Right cardiac atrium (tissue), 5 donors: Measurements from ENCODE around the gene MDGA2. TPM values are rescaled to one million over a fixed set of nuclear protein-coding genes. Genes with fewer than 3 reads are reported as not detected.

Experiments used
- ATAC-seq, 2 donors: fragments of 200-7000 bp; cut with Tn5 transposase; one replicate each; pipeline versions ENCODE4 v1.8.0 to v1.9.1; 2020; ENCODE audit warnings: moderate library complexity in 2 of 2, mild to moderate bottlenecking in 1 of 2
- DNase-seq, 3 donors: peaks; one replicate each; pipeline ENCODE4 v3.0.0-alpha.2; 2020
- H3K27ac ChIP-seq: one replicate; pipeline ENCODE4 v1.5.1; 2013; ENCODE audit warnings: mild to moderate bottlenecking, low read length, control low read depth, moderate library complexity
- H3K27me3 ChIP-seq: one replicate; pipeline ENCODE4 v1.6.1; 2013; ENCODE audit not compliant: control insufficient read depth, insufficient read depth
- H3K4me1 ChIP-seq: one replicate; pipeline ENCODE4 v1.6.1; 2013; ENCODE audit warnings: low read length; ENCODE audit not compliant: control insufficient read depth, insufficient read depth
- H3K4me3 ChIP-seq: one replicate; pipeline ENCODE4 v1.5.1; 2013; ENCODE audit warnings: low read length, control low read depth
- H3K9me3 ChIP-seq: one replicate; pipeline ENCODE4 v1.6.1; 2013; ENCODE audit warnings: low read length; ENCODE audit not compliant: control insufficient read depth
- WGBS: extraction: QIAGEN DNeasy Blood & Tissue Kit; methylation state at CpG from one replicate; pipeline ENCODE4 v1.1.7; 2013; 5-methylcytosine and 5-hydroxymethylcytosine counted together
- intact Hi-C, 4 donors: fragments of 100-400 bp; cut with DNase I; formaldehyde crosslinking; loops; one replicate each; pipeline versions ENCODE4 v1.11.0 to v1.14.0; 2022 to 2023
- polyA plus RNA-seq: library from polyadenylated mRNA; stranded (reverse); fragments of 200-250 nt; gene quantifications from one replicate; pipeline ENCODE4 v1.2.3, GENCODE V29; 2013
- total RNA-seq, 4 donors: library from RNA; stranded (reverse); fragmentation: NEBNext Ultra II Directional; extraction: Animal tissue kit (Norgen Biotek cat#: 25700); gene quantifications; one replicate each; pipeline ENCODE4 v1.2.1, GENCODE V29; 2021
- donor health status: healthy with polysubstance abuse.
- donor health status: DM: no; HTN: yes; CAD: no.
- donor health status: DM: no; HTN: no; CAD: no.
- donor health status: DM: no; HTN: yes; CAD: no; lungs with severe emphysema.
- donor health status: DM: yes; HTN: yes; CAD: no.

MDGA2 gene
- total and polyA plus RNA-seq, 5 donors: 0.14 TPM; not detected in 4

DNA sequence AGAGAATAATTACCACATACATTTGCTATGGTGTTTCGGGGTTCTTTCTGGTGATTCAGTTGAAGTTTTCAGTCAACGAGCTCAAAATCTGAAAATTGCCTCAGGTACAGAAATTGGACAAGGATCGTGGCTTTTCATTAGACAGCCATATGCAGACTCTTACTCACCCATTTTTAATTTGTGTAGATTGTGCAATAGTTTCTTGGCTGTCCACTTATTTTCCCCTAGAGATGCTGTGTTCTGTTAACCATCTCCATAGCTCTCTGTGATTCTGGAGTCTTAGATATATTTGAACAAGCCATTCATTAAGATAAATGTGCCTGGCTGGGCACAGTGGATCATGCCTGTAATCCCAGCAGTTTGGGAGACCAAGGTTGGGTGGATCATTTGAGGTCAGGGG is 526.7 kb downstream of the MDGA2 start:
- no peak overlapping the region for H3K4me3 ChIP-seq
- no peak overlapping the region for H3K27ac ChIP-seq
- no peak for DNase-seq
- H3K27me3 ChIP-seq: no peaks in the 10 kb centered on the region
- no peaks in the 10 kb centered on the region for H3K9me3 ChIP-seq
- intact Hi-C loops: no loop called here
- 91% methylated on average over 3 of the region's 3 CpGs for WGBS
- no peaks in the 10 kb centered on the region for H3K4me1 ChIP-seq
- no peak for ATAC-seq

DNA sequence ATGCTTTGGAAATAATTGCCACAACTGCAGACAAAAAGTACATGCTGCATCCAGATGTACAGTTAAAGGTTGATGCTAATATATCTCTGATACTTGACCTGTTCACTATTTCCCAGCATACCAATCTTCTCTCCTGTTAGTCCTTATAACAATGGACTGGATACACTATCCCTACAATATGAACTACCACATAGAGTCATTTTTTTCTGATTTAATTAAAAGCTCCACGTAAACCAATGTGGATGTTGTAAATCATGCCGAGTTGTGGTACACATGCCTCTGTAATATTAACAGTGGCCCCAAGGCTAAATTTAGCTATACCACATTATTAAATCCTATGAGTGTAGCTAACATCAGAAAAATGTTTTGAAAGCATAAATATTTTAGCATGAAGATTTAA is 554.8 kb downstream of the MDGA2 start:
- H3K4me3 ChIP-seq: no peak overlapping the region
- intact Hi-C loops: no loop called here
- H3K9me3 ChIP-seq: no peaks in the 10 kb centered on the region
- no peak overlapping the region for H3K27ac ChIP-seq
- 69% methylated on average over 2 of the region's 2 CpGs for WGBS
- DNase-seq (no peak), ATAC-seq (no peak)
- H3K27me3 ChIP-seq: no peaks in the 10 kb centered on the region
- H3K4me1 ChIP-seq: no peaks in the 10 kb centered on the region

DNA sequence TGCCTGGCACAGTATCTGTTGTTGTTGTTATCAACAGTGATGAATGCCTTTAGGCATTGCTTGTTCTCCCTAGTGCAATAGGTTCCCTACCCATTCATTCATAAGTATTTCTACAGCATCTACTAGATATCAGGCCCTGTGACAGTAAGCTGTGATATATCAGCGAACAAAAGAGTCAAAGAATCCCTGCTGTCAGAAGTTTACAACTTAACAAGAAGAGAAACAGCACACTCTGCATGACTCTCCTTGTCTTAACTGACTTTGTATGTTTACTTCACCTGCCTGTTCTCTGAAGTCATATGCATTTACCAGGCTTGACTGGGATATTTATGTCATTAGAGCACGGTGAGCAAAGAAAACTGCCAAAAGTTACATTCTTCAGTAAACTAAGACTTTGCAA is 571.6 kb downstream of the MDGA2 start:
- intact Hi-C loops: no loop called here
- 29% methylated on average over 2 of the region's 2 CpGs for WGBS
- no peak for ATAC-seq

DNA sequence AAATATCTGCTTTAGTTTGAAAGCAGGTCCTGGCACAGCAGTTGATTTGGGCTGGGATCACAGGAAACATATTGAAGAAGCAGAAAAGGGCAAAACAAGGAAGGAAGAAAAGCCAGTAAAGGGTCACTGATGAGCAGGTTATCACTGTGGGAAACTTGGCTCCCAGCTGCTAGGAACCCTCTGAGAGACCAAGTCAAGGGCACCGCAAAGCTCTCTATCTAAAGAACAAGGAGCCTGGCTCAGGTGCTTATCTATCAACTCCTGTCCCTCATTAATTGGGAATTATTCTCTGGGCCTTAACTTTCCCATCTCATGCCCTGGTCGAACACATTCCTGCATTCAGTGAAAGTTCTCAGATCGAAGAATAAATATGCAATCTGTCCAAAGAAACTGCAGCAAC is 572.9 kb downstream of the MDGA2 start:
- no peaks in the 10 kb centered on the region for H3K27me3 ChIP-seq
- 48% methylated on average over 3 of the region's 3 CpGs for WGBS
- ATAC-seq (no peak), DNase-seq (no peak)
- no peak overlapping the region for H3K27ac ChIP-seq
- no peaks in the 10 kb centered on the region for H3K9me3 ChIP-seq
- H3K4me1 ChIP-seq: no peaks in the 10 kb centered on the region
- no peak overlapping the region for H3K4me3 ChIP-seq
- intact Hi-C loops: no loop called here

More for the DNA sequence above, 571.6 kb downstream of the MDGA2 start:
- Histone ChIP-seq H3K9me3 (no peaks in the 10 kb centered on the region), H3K27ac (no peak overlapping the region), H3K4me3 (no peak overlapping the region), H3K27me3 (no peaks in the 10 kb centered on the region), H3K4me1 (no peaks in the 10 kb centered on the region)
- DNase-seq: no peak

DNA sequence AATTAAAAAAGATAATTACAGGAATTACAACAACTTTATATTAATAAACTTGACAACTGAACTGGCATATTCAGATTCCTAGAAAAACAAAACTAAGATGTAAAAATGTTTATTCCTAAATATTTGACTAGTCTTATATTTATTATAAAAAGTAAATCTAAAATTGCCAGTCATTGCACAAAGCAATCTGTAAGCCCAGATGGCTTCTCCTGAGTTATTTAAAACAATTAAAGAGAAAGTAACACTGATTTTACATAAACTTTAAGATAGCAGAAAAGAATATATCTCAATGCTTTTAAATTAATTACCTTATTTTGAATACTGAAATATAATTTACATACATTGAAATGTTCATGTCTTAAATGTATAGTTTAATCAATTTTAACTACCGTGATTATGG is 589.7 kb downstream of the MDGA2 start:
- Histone ChIP-seq H3K27me3 (no peaks in the 10 kb centered on the region), H3K4me3 (no peak overlapping the region), H3K4me1 (no peaks in the 10 kb centered on the region), H3K27ac (no peak overlapping the region), H3K9me3 (no peaks in the 10 kb centered on the region)
- WGBS: 96% methylated on average over 1 of the region's 1 CpG
- DNase-seq (no peak), ATAC-seq (no peak)
- intact Hi-C loops: no loop called here

DNA sequence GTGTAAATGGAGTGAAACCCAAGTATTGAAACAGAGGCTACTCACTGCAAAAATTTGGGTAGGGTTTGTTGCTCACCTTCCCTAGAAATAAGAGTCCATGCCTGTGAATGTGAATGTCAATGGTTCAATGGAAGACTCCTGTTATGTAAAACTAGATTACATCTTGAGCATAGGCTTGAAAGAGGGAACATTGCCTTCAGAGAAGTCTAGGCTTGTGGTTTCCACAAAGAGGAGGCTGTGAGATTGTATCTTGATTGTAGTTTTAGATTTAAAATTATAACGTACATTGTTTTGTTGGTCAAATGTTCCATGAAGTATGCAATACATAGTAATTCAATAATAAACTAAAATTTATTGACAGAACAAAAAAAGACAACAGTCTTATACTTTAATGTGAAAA is 610.1 kb downstream of the MDGA2 start:
- H3K4me3 ChIP-seq: no peak overlapping the region
- DNase-seq: no peak
- intact Hi-C loops: no loop called here
- ATAC-seq: no peak
- H3K9me3 ChIP-seq: no peaks in the 10 kb centered on the region
- no peaks in the 10 kb centered on the region for H3K4me1 ChIP-seq
- no peak overlapping the region for H3K27ac ChIP-seq
- WGBS: 76% methylated on average over 1 of the region's 1 CpG
- H3K27me3 ChIP-seq: no peaks in the 10 kb centered on the region

DNA sequence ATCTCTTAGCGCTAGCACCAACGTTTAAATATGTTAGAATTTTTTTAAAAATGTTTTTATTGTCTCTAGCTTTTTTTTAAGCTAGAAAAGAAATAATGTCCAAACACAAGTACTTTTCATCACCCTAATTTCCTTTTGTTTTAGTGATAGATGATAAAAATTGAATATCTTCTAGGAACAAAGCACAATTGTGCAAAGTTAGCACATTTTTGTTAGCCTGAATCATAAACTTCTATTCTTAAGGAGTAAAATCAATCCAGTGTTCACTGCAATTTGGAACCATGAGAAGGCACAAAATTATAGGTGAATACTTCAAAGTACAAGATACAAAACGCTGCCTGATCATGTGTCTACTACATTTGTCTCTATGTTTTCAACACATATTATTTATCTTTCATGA is 615.4 kb downstream of the MDGA2 start:
- no peak overlapping the region for H3K27ac ChIP-seq
- ATAC-seq: no peak
- H3K4me1 ChIP-seq: no peaks in the 10 kb centered on the region
- DNase-seq: no peak
- H3K27me3 ChIP-seq: no peaks in the 10 kb centered on the region
- no peaks in the 10 kb centered on the region for H3K9me3 ChIP-seq
- WGBS: 59% methylated on average over 3 of the region's 3 CpGs
- no peak overlapping the region for H3K4me3 ChIP-seq
- intact Hi-C loops: no loop called here

DNA sequence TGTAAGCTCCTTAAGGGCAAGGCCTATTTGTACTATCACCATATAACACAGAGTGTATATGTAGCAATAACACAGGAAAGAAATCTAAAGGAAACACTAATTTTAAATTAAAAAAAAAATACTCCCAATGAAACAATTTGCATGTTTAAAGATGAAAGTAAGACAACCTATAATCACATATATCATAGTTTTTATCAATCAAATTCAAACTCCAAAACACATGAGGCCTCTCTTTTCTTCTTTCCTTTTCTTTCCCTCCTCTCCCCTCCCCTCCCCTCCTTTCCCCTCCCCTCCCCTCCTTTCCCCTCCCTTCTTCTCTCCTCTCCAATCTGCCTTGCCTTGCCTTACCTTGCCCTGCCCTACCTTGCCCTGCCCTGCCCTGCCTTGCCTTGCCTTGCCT is 618.0 kb downstream of the MDGA2 start:
- no peaks in the 10 kb centered on the region for H3K4me1 ChIP-seq
- intact Hi-C loops: no loop called here

DNA sequence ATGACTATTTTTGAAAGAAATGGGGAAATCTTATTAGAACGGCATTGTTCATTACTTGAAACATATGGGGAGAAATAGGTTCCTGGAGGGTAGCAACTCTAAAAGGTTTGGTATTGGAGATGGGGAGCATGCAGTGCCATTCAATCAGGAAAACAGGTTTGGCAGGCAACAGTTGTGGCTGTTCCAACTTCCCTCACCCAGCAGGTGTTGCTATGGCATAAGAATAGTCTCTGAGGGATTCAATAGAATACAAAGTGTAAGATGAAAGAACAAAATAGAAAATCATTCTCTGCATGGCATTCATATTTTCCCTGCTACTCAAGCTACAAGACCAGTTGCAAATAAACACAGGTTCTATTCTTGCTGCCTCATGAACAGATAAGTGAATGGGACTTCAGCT is 630.6 kb downstream of the MDGA2 start:
- H3K27ac ChIP-seq: no peak overlapping the region
- 59% methylated on average over 1 of the region's 1 CpG for WGBS
- H3K4me3 ChIP-seq: no peak overlapping the region
- DNase-seq: no peak
- H3K9me3 ChIP-seq: no peaks in the 10 kb centered on the region
- no peaks in the 10 kb centered on the region for H3K27me3 ChIP-seq
- intact Hi-C loops: no loop called here
- no peak for ATAC-seq
- no peaks in the 10 kb centered on the region for H3K4me1 ChIP-seq

More for the DNA sequence above, 618.0 kb downstream of the MDGA2 start:
- Histone ChIP-seq H3K27ac (no peak overlapping the region), H3K4me3 (no peak overlapping the region), H3K27me3 (no peaks in the 10 kb centered on the region), H3K9me3 (no peaks in the 10 kb centered on the region)
- DNase-seq: no peak
- ATAC-seq: no peak

DNA sequence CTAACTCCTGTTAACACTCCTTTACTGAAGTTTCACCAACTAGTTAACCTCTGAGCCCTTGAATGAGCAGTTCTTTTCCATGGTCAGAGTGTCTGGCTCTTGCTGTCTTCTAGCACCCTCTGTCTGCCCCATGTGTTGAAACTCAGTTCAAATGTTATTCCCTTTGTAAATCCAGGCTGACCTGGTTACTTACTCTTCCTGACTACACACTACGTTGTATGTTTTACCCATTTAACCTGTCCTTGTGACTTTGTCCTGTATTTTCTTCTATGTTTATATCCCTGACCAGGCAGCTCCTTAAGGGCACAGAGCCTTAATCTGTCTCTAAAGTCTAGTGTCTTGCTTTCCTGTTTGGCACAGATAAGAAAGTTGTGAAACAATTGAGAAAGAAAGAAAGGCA is 634.9 kb downstream of the MDGA2 start:
- WGBS: 12% methylated on average over 1 of the region's 1 CpG
- no peak overlapping the region for H3K27ac ChIP-seq
- no peaks in the 10 kb centered on the region for H3K27me3 ChIP-seq
- ATAC-seq (no peak), DNase-seq (no peak)
- H3K9me3 ChIP-seq: no peaks in the 10 kb centered on the region
- H3K4me3 ChIP-seq: no peak overlapping the region
- no peaks in the 10 kb centered on the region for H3K4me1 ChIP-seq
- intact Hi-C loops: no loop called here

DNA sequence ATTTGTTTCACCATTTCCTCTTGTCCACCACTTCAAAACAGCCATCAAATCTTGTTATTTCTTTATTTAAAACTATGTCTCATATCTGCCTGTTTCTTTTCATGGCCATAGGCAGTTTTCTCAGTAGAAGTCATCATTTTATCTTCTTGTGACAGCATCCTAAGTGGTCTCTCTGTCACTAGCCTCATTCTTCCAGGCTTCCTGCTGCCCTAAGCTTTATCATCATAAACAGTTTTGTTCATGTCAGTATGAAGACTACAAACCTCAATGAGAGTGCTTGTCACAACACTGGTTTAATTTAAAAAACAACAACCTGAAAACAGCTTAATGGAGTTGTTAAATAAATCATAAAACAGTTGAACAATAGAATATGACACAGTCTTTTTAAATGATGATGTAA is 636.1 kb downstream of the MDGA2 start:
- Histone ChIP-seq H3K27ac (no peak overlapping the region), H3K9me3 (no peaks in the 10 kb centered on the region), H3K27me3 (no peaks in the 10 kb centered on the region), H3K4me3 (no peak overlapping the region), H3K4me1 (no peaks in the 10 kb centered on the region)
- intact Hi-C loops: no loop called here
- ATAC-seq (no peak), DNase-seq (no peak)

DNA sequence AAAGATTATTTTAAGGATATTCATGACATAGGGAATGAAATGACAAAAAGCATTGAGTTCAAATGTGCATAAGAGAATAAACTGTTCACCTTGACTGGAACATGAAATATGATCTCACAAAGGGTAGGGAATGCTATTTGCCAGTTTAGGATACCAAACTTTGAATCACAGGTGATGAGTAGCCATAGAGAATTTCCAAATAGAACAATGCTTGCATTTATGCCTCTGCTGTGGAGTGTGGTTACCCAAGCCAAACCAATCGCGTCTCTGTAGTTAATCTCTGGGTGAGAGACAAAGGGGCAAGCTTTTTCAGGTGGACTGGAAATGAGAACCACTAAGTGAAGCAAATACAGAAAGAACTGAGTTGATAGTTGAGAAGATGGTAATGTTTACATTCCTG is 652.7 kb downstream of the MDGA2 start:
- no peak overlapping the region for H3K27ac ChIP-seq
- WGBS: 89% methylated on average over 2 of the region's 2 CpGs
- H3K9me3 ChIP-seq: no peaks in the 10 kb centered on the region
- intact Hi-C loops: no loop called here
- DNase-seq (no peak), ATAC-seq (no peak)
- no peaks in the 10 kb centered on the region for H3K4me1 ChIP-seq
- H3K4me3 ChIP-seq: no peak overlapping the region
- no peaks in the 10 kb centered on the region for H3K27me3 ChIP-seq
